ENCODE results near the gene ASXL2.

ASXL2 gene

DNA sequence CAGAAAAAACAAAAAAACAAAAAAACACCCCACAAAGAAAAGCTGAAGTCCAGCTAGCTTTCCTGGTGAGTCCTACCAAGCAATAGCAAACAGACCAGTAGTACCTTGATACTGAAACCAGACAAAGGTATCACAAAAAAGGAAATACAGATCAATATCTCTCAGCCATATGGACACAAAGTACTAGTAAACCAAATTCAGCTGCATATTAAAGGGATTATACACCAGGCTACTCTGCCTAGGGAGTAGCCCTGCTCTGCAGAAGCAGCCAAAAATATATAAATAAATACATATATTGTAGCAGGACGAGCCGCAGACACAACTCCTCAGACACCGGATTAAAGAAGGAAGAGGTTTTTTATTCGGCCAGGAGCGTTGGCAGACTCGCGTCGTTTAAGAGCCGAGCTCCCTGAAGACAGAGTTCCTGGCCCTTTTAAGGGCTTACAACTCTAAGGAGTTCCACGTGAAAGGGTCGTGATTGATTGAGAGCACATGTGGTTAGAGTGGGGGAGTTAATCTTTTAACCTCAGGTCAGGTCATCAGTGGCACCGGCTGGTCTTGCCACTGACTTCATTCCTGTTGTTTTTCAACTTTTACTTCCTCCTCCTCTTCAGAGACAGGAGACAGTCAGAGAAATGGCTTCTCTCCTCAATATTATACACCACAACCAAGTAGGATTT, 166.5 kb downstream of the ASXL2 start:
- no peak for TF ChIP-seq EGR1 (IDR thresholded peaks at IDR 0.05)
- TF ChIP-seq, protein P1, sequence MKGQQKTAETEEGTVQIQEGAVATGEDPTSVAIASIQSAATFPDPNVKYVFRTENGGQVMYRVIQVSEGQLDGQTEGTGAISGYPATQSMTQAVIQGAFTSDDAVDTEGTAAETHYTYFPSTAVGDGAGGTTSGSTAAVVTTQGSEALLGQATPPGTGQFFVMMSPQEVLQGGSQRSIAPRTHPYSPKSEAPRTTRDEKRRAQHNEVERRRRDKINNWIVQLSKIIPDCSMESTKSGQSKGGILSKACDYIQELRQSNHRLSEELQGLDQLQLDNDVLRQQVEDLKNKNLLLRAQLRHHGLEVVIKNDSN (IDR thresholded peaks at IDR 0.05) = no peak
- TF ChIP-seq TEAD4 (IDR thresholded peaks at IDR 0.05) = no peak
- no peak for TF ChIP-seq EP300 (IDR thresholded peaks at IDR 0.05; ENCODE audit: borderline replicate concordance)
- no peak for TF ChIP-seq RAD21 (IDR thresholded peaks at IDR 0.05; ENCODE audit: low read depth)
- TF ChIP-seq, protein P2, sequence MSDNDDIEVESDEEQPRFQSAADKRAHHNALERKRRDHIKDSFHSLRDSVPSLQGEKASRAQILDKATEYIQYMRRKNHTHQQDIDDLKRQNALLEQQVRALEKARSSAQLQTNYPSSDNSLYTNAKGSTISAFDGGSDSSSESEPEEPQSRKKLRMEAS (IDR thresholded peaks at IDR 0.05) = no peak
- no peak for TF ChIP-seq TCF12 (IDR thresholded peaks at IDR 0.05; ENCODE audit: low read depth)
- no peak for TF ChIP-seq NFIC (IDR thresholded peaks at IDR 0.05)
- TF ChIP-seq TAF1 (IDR thresholded peaks at IDR 0.05; ENCODE audit: low read depth) = no peak
- TF ChIP-seq, protein P3, sequence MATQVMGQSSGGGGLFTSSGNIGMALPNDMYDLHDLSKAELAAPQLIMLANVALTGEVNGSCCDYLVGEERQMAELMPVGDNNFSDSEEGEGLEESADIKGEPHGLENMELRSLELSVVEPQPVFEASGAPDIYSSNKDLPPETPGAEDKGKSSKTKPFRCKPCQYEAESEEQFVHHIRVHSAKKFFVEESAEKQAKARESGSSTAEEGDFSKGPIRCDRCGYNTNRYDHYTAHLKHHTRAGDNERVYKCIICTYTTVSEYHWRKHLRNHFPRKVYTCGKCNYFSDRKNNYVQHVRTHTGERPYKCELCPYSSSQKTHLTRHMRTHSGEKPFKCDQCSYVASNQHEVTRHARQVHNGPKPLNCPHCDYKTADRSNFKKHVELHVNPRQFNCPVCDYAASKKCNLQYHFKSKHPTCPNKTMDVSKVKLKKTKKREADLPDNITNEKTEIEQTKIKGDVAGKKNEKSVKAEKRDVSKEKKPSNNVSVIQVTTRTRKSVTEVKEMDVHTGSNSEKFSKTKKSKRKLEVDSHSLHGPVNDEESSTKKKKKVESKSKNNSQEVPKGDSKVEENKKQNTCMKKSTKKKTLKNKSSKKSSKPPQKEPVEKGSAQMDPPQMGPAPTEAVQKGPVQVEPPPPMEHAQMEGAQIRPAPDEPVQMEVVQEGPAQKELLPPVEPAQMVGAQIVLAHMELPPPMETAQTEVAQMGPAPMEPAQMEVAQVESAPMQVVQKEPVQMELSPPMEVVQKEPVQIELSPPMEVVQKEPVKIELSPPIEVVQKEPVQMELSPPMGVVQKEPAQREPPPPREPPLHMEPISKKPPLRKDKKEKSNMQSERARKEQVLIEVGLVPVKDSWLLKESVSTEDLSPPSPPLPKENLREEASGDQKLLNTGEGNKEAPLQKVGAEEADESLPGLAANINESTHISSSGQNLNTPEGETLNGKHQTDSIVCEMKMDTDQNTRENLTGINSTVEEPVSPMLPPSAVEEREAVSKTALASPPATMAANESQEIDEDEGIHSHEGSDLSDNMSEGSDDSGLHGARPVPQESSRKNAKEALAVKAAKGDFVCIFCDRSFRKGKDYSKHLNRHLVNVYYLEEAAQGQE (IDR thresholded peaks at IDR 0.05; ENCODE audit: low read depth) = no peak
- TF ChIP-seq CREB1 (IDR thresholded peaks at IDR 0.05; ENCODE audit: low read depth) = no peak

DNA sequence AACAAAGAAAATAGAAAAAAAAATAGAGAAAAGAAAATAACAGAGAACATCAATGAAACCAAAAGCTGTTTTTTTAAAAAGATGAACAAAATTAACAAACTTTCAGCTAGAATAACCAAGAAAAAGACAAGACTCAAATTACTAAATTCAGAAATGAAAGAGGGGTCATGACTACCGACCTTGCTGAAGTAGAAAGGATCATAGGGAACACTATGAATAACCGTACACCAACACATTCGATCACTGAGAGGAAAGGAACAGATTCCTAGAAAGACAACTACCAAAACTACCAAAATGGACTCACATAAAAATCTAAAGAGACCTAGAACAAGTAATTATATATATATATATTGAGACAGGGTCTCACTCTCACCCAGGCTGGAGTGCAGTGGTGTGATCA, 167.5 kb downstream of the ASXL2 start:
- TF ChIP-seq, protein P2 (IDR thresholded peaks at IDR 0.05) = no peak
- TF ChIP-seq ZBTB7A (IDR thresholded peaks at IDR 0.05; ENCODE audit: low read depth) = no peak
- no peak for TF ChIP-seq RAD21 (IDR thresholded peaks at IDR 0.05; ENCODE audit: low read depth)
- TF ChIP-seq FOXM1 (IDR thresholded peaks at IDR 0.05; ENCODE audit: borderline replicate concordance, low read depth) = no peak
- TF ChIP-seq TCF12 (IDR thresholded peaks at IDR 0.05; ENCODE audit: low read depth) = no peak
- TF ChIP-seq CEBPB (IDR thresholded peaks at IDR 0.05) = no peak
- no peak for TF ChIP-seq EGR1 (IDR thresholded peaks at IDR 0.05)
- TF ChIP-seq, protein P3 (IDR thresholded peaks at IDR 0.05; ENCODE audit: low read depth) = no peak
- TF ChIP-seq, protein P1 (IDR thresholded peaks at IDR 0.05) = no peak
- TF ChIP-seq EP300 (IDR thresholded peaks at IDR 0.05; ENCODE audit: borderline replicate concordance) = no peak
- TF ChIP-seq TEAD4 (IDR thresholded peaks at IDR 0.05) = no peak
- TF ChIP-seq NFIC (IDR thresholded peaks at IDR 0.05) = no peak
- no peak for TF ChIP-seq TAF1 (IDR thresholded peaks at IDR 0.05; ENCODE audit: low read depth)
- no peak for TF ChIP-seq YY1 (IDR thresholded peaks at IDR 0.05; ENCODE audit: low read depth)
- TF ChIP-seq CREB1 (IDR thresholded peaks at IDR 0.05; ENCODE audit: low read depth) = no peak

DNA sequence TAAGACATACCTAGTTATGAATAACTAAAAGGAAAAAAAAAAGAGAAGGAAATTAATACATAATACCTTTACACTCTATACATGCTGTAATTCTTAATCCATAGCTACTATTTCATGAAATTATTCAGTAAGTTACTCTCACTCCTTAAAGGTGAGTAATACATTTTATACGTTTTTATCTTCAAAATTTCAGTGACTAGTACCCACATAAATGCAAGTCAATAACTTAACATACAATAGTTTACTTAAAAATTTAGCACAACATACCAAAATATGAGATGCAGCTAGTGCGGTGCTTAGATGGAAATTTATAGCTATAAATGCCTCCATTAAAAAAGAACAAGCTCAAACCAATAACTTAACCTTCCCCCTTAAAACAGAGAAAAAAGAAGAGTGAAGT, 168.9 kb downstream of the ASXL2 start:
- no peak for TF ChIP-seq TAF1 (IDR thresholded peaks at IDR 0.05; ENCODE audit: low read depth)
- TF ChIP-seq NFIC (IDR thresholded peaks at IDR 0.05) = no peak

DNA sequence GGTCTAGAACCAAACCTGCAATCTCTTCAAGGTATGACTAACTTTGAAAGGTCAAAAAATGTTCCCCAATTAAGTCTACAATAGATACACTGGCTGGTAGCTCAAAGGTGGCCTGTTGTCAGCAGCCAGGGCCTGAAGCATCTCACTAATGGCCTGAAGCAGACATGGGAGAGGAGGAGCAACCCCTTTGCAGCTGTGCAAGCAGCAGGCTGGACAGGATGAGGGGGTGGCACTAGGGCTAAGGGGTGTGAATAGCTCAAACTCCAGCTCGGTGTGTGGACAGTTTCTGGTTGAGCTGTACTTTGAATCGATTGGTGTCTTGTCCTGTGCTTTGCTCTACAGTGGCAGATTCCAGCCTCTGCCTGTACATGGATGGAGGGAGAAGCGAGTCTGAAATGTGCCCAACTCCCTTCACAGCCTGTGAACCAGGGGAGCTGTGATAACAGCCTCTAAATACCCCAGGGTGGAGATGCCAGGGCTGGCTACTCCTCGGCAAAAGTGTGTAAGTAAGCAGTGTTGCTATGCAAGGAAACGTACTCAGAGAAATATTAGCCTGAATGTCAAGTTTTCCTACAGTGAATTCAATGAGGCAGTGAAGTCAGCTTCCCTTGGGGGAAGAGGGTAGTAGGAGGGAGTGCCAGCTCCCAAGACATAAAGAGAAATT, 170.2 kb downstream of the ASXL2 start:
- TF ChIP-seq, protein P3 (IDR thresholded peaks at IDR 0.05; ENCODE audit: low read depth) = no peak
- TF ChIP-seq TAF1 (IDR thresholded peaks at IDR 0.05; ENCODE audit: low read depth) = no peak
- TF ChIP-seq YY1 (IDR thresholded peaks at IDR 0.05; ENCODE audit: low read depth) = no peak
- no peak for TF ChIP-seq EP300 (IDR thresholded peaks at IDR 0.05; ENCODE audit: borderline replicate concordance)
- TF ChIP-seq, protein P1 (IDR thresholded peaks at IDR 0.05) = no peak
- no peak for TF ChIP-seq CREB1 (IDR thresholded peaks at IDR 0.05; ENCODE audit: low read depth)
- no peak for TF ChIP-seq TCF12 (IDR thresholded peaks at IDR 0.05; ENCODE audit: low read depth)
- no peak for TF ChIP-seq RAD21 (IDR thresholded peaks at IDR 0.05; ENCODE audit: low read depth)
